GM19099 (cell line): ENCODE measurements around the gene FAP.

ENCODE experiments used
- POLR2A ChIP-seq: IDR thresholded peaks from 3 replicates; pipeline ENCODE4 v1.6.1; 2011; ENCODE audit warnings: low read depth; ENCODE audit not compliant: insufficient read length; ENCODE audit errors: extremely low read depth

Gene FAP, protein sequence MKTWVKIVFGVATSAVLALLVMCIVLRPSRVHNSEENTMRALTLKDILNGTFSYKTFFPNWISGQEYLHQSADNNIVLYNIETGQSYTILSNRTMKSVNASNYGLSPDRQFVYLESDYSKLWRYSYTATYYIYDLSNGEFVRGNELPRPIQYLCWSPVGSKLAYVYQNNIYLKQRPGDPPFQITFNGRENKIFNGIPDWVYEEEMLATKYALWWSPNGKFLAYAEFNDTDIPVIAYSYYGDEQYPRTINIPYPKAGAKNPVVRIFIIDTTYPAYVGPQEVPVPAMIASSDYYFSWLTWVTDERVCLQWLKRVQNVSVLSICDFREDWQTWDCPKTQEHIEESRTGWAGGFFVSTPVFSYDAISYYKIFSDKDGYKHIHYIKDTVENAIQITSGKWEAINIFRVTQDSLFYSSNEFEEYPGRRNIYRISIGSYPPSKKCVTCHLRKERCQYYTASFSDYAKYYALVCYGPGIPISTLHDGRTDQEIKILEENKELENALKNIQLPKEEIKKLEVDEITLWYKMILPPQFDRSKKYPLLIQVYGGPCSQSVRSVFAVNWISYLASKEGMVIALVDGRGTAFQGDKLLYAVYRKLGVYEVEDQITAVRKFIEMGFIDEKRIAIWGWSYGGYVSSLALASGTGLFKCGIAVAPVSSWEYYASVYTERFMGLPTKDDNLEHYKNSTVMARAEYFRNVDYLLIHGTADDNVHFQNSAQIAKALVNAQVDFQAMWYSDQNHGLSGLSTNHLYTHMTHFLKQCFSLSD

DNA sequence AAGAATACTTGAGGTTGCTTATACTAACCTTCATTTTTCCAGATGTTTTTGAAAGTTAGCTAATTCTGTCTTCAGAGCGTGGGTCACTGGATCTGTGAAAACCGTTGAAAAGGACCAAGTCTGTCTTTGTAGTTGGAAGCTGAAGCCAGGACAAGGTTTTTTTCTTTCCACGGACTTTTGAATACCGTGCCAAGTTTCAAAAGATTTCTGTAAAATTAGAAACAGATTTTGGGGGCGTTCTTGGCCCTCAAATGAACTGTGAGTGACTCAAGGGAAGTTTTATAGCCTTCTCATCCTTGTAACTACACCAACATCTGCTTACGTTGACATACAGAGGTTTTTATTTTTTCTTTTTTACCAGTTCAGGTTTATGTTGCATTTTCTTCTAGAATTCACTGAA, at the start of gene FAP:
TSS of gene FAP (minus strand) at position 152 of the 400 bp plus-strand sequence. CDS start at position 34, 118 bp downstream.
- no peak for TF ChIP-seq POLR2A

DNA sequence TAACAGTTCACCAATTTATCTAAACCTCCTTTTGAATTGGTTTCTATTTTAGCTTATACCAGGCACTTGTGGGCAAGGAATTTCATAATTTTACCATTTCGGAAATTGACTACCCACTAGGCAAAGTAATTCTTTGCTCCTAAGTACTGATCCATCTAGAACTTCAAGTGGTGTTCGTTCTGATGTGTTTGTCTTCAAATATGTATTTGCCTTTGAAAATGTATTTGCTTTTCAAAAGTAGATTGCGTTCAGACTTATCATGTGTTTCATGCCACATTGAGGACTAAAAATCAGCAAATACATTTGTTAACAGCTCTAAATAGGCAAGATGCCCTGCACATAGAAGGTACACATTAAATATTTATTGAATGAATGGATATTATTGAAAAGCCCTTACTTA, 48.5 kb upstream of the FAP start:
- no peak for TF ChIP-seq POLR2A

DNA sequence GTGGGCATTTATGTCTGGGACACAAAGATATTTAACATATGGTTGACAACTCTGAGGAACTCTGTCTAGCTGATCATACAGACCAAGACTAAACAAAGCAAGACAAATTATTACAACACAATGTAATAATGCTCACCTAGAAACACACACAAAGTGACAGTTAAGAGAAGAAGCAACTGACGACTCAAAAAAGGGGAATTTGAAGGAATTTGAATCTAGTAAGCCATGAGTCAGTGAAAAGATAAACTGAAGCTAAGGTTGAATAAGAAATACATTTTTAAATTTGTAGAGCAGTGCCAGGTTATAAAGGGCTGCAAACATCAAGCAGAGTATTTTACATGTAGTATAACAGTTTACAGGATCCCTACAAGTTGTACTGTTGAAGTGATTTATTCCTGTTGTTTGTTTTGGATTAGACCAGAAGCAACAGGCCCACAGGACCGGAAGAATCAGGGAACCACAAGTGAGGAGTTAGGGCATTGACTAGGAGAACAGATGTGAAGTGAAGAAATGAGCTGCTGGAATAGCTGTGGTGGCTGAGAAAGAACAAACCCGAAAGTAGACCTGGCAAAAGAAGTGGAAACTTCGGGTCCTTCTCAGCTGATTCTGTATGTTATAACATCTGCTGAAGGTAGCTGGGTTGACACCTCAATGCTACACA, 39.6 kb upstream of the FAP start:
- no peak for TF ChIP-seq POLR2A

DNA sequence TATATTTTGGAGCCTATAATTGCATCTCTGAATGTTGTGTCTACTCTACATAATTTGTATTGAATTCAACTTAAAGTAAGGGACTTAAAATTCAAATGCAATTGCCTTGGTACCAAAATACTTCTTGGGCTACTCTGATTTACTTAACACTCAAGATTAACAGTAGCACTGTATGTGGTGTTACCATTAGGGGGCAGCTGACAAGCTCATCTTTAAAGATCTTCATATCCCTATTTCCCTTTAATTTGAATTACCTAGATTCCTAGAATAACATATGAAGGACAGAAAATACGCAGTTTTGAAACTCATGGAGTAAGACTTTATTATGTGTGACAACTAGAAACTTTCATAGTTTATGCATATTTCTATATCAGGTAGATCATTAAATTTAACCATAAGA, 37.4 kb upstream of the FAP start:
- TF ChIP-seq POLR2A: no peak

DNA sequence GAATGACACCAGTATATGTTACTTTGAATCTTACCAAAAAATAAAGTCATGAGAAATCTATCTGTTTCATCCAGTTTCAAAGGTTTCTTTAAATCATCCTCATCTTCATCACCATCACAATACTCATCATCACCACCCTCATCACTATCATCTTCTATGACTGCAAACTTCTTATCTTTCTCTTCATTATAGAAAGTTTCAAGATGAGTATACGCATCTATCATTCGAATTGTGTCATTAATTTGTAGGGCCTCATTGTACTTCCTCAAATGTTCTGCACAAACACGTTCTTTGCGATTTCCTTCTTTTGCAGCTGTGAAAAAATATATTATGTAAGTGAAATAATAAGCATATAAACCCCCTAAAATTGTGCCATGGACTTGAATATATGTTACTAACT, 34.1 kb upstream of the FAP start:
- TF ChIP-seq POLR2A: no peak

DNA sequence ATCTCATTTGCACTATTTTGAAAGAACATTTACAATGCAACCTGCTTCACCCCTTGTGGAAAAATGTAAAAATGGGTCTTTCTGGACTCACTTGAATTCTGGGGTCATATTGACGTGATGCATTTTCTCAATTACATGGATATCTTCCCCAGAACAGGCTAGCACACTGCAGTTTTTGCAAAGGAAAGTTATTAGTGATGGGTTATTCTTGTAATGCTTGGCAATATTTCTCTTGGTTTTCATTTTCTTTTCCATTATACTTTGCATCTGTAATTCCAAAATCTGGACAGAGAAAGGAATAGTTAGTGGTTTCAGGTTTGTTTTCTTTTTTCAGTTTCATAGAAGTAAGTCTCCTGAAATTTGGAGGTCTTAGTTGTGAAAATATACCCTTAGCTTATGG, 24.8 kb upstream of the FAP start:
- no peak for TF ChIP-seq POLR2A

DNA sequence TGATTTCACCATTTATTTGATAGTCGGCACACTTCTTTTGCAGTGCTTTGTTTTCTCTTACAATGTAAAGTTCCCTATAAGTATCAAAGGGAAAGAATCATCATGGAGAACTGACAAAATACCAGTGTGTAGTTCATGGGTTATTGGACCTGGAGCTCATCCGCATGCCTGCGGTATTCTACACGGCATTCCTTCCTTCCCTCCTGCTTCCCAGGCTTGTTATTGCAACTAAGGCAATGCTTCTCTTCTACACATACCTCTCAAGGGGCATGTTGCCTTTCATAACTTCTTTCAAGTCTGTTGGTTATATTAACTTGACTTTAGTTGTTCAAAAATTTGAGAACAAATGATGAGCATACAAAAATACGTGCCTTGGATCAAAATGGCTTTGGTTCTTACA, 24.3 kb upstream of the FAP start:
- no peak for TF ChIP-seq POLR2A

DNA sequence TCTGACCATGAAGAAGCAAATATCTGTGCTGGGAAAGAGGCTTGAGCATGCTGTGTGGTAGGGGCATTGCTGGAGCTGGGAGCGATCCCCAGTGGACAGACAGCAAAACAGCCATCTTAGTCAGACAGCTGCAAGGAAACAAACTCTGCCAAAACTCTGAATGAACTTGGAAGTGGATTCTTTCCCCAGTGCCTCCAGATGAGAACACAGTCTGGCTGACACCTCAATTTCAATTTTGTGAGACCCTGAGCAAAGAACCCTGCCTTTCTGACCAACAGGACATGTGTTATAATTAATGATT, 23.2 kb upstream of the FAP start:
- no peak for TF ChIP-seq POLR2A

DNA sequence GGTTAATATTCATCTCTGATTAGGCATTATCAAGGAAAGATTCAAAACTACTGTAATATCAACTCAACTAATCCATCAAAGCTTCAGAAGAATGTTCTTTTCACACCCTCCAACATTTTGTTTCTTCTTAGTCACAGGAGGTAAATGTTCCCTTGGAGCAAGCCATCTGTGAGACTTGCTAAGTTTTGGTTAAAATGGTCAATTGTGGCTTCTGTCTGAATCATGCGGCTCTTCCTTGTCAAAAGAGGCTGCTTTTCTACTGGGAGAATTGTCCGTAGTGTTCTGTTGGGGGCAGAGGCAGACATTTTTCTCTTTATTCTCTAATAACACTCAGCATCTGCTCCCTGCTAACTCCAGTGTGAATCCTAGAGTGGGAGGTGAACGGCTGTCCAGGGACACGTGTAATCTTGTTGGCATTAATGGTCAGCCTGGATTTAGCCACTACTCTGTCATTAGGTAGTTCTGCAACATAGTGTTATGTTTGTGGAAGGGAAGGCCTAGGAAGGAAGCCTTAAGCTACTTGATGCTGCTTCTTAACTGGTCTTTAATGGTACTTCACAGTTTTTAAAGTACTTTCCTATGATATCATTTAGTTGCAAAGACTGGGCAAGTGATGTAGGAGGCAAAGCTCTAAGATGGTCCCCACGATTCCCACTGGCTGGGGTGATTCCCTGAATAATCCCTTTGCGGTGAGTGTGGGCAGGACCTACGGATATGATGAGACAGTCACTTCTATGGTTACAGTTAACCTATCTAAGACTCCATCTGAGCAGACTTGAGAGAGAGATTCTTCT, 22.6 kb upstream of the FAP start:
- no peak for TF ChIP-seq POLR2A

DNA sequence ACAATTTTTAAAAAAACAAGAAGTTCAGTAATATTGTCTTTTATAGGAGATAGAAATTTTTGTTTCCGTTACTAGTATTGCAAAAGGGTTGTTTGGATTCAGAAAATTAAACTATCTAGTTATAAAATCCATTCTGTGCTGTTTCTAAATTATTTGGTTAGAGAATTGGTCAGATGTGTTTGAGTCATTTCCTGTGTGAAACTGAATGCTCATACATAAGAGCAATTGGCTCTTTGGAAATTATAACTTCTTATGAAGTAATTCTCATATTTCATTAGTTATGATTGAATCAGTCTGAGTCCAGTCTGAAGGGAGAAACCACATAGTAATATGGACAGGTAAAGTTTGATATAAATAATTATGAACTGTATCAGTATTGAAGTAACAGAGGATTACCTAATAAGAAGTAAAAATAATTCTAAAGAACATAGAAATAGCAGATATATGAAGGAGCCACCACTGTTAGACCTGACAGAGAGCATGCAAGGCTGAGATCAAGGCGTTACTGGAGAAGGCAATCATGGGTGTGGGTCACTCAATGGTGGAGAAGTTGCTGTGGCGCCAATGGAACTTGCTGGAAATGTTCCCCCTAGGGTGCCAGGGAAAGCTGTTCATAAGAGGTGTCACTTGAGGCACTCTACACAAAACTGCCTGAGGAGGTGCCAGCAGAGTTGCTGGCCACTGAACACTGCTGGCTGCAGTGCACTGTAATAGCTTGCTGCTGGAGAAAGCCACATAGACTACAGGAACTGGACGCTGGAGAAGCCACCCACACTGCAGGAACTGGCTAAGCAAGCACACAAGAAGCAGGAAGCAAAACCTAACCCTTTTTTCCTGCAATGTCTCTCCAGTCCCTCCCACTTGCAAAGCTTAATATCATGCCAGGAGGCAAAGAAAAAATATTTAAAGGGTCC, 18.0 kb upstream of the FAP start:
- no peak for TF ChIP-seq POLR2A

DNA sequence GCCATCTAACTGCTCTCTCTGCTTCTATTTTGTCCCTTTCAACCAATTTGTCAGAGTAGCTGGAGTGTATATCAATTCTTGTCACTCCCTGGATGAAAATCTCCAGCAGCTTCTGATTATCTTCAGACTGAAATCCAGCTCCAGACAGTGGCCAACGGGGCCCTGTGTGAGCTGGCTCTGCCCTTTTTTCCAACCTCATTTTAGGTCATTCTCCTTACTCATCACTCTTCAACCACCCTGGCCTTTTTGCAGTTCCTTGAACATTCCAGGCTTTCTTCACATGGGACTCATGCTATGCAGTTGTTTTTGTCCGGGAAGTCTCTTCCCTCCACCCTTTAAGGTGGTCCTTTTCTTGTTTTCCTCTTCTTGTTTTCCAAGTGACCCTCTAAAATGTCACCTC, 15.4 kb upstream of the FAP start:
- no peak for TF ChIP-seq POLR2A

DNA sequence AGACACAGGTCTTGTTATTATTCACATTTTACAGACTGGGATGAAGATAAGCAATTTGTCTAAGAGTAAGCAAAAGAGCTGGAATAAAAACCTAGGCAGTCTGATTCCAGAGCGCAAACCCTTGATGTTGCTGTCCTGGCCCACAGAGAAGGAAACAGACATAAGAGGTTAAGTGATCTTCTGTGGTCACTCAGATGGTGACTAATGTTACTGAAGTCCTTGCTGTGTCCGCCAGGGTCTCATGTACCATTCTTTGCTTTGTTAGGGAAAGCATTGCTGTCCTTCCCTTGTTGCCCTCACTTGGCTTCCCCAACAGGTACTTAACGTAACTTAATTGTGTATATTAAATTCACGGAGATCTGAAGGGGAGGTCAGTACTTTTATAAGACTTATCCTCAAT, 14.9 kb upstream of the FAP start:
- no peak for TF ChIP-seq POLR2A

DNA sequence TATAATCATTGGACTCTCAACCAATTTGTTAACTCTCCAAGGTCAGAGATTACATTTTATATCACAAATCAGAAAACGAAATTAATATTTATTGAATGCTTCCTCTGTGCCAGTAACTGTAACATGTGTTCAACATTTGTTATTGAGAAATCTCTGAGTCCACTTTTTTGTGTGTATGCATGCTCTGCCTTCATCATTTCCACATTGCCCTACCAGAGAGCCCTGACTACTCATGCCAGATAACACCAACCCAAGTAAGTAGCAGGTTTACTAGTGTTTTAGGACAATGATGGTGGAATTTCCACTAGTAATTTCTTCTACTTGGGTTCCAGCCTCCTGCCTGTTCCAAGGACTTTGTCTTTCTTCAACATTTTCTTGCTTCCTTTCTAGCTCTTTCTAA, 14.2 kb upstream of the FAP start:
- no peak for TF ChIP-seq POLR2A

DNA sequence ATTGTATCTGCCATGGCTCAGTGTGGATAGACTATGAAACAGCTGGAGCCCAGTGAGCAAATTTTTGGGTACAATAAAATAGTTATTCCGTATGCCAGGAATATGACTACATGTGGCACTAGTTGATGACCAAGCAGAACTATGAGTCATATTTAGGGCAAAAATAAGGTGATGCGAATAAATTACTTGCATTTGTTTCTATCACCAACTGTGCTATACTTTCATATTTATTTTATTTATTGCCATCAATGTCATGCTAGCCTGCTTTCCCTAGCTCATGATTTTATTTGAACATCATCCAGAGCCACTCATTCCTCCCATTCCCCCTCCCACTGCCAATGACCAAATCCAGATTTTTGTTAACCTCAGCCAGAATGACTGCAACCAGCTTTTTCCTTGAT, 13.3 kb upstream of the FAP start:
- no peak for TF ChIP-seq POLR2A

DNA sequence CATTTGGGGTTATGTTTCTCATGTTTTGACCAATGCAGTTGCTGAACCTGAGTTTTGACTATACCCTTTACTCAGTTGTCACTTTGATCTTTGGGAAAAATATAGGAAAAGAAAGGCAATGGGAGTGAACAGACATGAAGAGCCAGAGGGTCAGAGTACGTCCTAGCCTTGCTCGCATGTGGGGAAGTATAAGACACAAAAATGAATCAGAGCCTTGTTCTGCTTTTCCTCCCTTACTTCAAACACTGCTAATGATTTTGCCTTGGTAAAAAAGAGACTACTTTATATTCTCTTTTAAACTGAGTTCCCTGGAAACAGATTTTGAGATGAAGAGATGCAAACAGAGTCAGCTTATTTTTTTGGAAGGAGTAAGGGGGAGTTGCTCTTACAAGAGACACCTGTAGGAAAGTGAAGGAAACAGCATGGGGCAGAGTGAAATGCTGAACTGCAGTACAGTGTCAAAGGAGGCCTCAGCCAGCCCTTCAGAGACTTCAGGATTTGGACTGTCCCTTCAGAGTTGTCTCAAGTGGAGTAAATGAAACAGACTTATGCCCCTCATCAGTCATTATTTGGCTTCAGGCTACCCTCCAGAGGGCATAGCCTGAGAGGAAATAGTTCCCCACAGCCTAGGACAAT, 11.1 kb upstream of the FAP start:
- TF ChIP-seq POLR2A: no peak
